HG02870 (cell line): ENCODE results near the gene SELL.
"Not testable (repeated sequence)": the region's sequence is repeated elsewhere in the genome, so short reads cannot be mapped to it uniquely, and the experiment has no call there.

Experiments used
- ATAC-seq: cut with Tn5 transposase; IDR thresholded peaks from one replicate; pipeline ENCODE4 v1.9.1; 2021; ENCODE audit warnings: mild to moderate bottlenecking, moderate library complexity; ENCODE audit not compliant: unreplicated experiment

SELL gene

GRCh38 chr1:169707912-169708604 lies 3.4 kb downstream of the SELL start:
- ATAC-seq: no peak

- ATAC-seq: no peak
These were observed 6.6 kb downstream of the SELL start for GRCh38 chr1:169704797-169705196.

- no peak for ATAC-seq
These were observed 10.0 kb downstream of the SELL start for GRCh38 chr1:169701261-169702005.

GRCh38 chr1:169699707-169700106 lies 11.7 kb downstream of the SELL start:
- no peak for ATAC-seq

- ATAC-seq: no peak
These were observed 12.4 kb downstream of the SELL start for GRCh38 chr1:169698976-169699375.

- ATAC-seq: no peak
These were observed 13.7 kb downstream of the SELL start for GRCh38 chr1:169697755-169698154.

- ATAC-seq: no peak
These were observed 14.9 kb downstream of the SELL start for GRCh38 chr1:169696273-169697100.

- no peak for ATAC-seq
These were observed 16.9 kb downstream of the SELL start for GRCh38 chr1:169694304-169695075.

GRCh38 chr1:169692756-169693460 lies 18.5 kb downstream of the SELL start:
- peak; percentile 29 for ATAC-seq

GRCh38 chr1:169690489-169690888 lies 20.9 kb downstream of the SELL start:
- ATAC-seq: no peak

GRCh38 chr1:169689395-169689794 lies 22.0 kb downstream of the SELL start:
- ATAC-seq: no peak

- not testable (repeated sequence) for ATAC-seq
These were observed 23.0 kb downstream of the SELL start for GRCh38 chr1:169688377-169688776.

- no peak for ATAC-seq
These were observed 27.8 kb downstream of the SELL start for GRCh38 chr1:169683661-169684060.

GRCh38 chr1:169683168-169683567 lies 28.3 kb downstream of the SELL start:
- not testable (repeated sequence) for ATAC-seq

GRCh38 chr1:169682071-169682470 lies 29.3 kb downstream of the SELL start:
- no peak for ATAC-seq

GRCh38 chr1:169681140-169681539 lies 30.3 kb downstream of the SELL start:
- ATAC-seq: peak; percentile 21

GRCh38 chr1:169680377-169681019 lies 30.9 kb downstream of the SELL start:
- peak; percentile 70 for ATAC-seq

- ATAC-seq: no peak
These were observed 31.7 kb downstream of the SELL start for GRCh38 chr1:169679692-169680091.

- no peak for ATAC-seq
These were observed 35.4 kb downstream of the SELL start for GRCh38 chr1:169676001-169676400.

- no peak for ATAC-seq
These were observed 40.6 kb downstream of the SELL start for GRCh38 chr1:169670836-169671235.
